ENCODE measurements around the gene TNPO2.

DNA sequence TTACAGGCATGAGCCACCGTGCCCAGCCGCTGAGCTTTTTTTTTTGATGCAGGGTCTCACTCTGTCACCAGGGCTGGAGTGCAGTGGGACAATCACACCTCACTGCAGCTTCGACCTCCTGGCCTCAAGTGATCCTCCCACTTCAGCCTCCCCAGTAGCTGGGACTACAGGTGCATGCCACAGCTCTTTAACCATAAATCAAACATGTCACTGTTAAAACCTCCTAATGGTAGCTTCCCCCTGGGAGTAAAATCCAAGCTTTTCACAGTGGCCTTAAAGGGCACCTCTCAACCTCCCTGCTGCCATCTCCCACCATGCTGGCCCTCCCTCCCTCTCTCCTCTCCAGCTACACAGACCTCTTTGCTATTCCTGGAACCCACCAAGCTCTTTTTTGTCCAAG lies 37.9 kb downstream of the TNPO2 start:
- TF ChIP-seq, protein P1, sequence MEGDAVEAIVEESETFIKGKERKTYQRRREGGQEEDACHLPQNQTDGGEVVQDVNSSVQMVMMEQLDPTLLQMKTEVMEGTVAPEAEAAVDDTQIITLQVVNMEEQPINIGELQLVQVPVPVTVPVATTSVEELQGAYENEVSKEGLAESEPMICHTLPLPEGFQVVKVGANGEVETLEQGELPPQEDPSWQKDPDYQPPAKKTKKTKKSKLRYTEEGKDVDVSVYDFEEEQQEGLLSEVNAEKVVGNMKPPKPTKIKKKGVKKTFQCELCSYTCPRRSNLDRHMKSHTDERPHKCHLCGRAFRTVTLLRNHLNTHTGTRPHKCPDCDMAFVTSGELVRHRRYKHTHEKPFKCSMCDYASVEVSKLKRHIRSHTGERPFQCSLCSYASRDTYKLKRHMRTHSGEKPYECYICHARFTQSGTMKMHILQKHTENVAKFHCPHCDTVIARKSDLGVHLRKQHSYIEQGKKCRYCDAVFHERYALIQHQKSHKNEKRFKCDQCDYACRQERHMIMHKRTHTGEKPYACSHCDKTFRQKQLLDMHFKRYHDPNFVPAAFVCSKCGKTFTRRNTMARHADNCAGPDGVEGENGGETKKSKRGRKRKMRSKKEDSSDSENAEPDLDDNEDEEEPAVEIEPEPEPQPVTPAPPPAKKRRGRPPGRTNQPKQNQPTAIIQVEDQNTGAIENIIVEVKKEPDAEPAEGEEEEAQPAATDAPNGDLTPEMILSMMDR (IDR thresholded peaks at IDR 0.05), result no peak
- no peak for TF ChIP-seq POLR2A (IDR thresholded peaks at IDR 0.05)

Measured in body of pancreas (tissue), 4 donors.